Esophagus muscularis mucosa (tissue), 4 donors: ENCODE results near the gene MIPOL1. TPM values are rescaled to one million over a fixed set of nuclear protein-coding genes. Genes with fewer than 3 reads are reported as not detected.

Experiments
- DNase-seq: peaks from one replicate; pipeline ENCODE4 v3.0.0-alpha.2; 2017; ENCODE audit errors: extremely low spot score
- H3K27ac ChIP-seq, 4 donors: fragments of 200-600 bp; sonication (generic); replicated peaks in 1 of 4; 1 replicate in 3 of 4; 2 replicates in 1 of 4; pipeline ENCODE4 v1.5.1; 2016 to 2019; ENCODE audit warnings: mild to moderate bottlenecking in 1 of 4
- H3K27me3 ChIP-seq, 4 donors: fragments of 200-600 bp; sonication (generic); one replicate each; pipeline versions ENCODE4 v1.5.1 to v1.6.0; 2016 to 2019
- H3K36me3 ChIP-seq, 4 donors: fragments of 200-600 bp; sonication (generic); one replicate each; pipeline ENCODE4 v1.5.1; 2016 to 2019
- H3K4me1 ChIP-seq, 4 donors: fragments of 200-600 bp; sonication (generic); one replicate each; pipeline ENCODE4 v1.5.1; 2016 to 2019
- H3K4me3 ChIP-seq, 4 donors: fragments of 200-600 bp; sonication (generic); 1 replicate in 2 of 4; 2 replicates in 2 of 4; pipeline ENCODE4 v1.5.1; 2016 to 2019; ENCODE audit warnings: mild to moderate bottlenecking in 4 of 4, moderate library complexity in 1 of 4
- H3K9me3 ChIP-seq, 4 donors: fragments of 200-600 bp; sonication (generic); 1 replicate in 3 of 4; 2 replicates in 1 of 4; pipeline ENCODE4 v1.5.1; 2016 to 2019
- EP300 ChIP-seq: sonication (generic); formaldehyde crosslinking; IDR thresholded peaks from one replicate; pipeline ENCODE4 v1.6.1; 2017; ENCODE audit warnings: antibody characterized with exemption
- POLR2A ChIP-seq: fragments of 450-650 bp; IDR thresholded peaks from one replicate; pipeline ENCODE4 v1.6.1; 2017; ENCODE audit warnings: antibody characterized with exemption, moderate library complexity, mild to moderate bottlenecking, low read depth
- POLR2AphosphoS5 ChIP-seq, 2 donors: sonication (generic); formaldehyde crosslinking; IDR thresholded peaks; one replicate each; pipeline ENCODE4 v1.6.1; 2017; ENCODE audit warnings: antibody characterized with exemption in 2 of 2
- WGBS: methylation state at CpG from one replicate; pipeline ENCODE4 v1.1.5; 2018; 5-methylcytosine and 5-hydroxymethylcytosine counted together
- intact Hi-C: fragments of 100-400 bp; cut with DNase I; formaldehyde crosslinking; loops from one replicate; pipeline ENCODE4 v1.15.1; 2023
- total RNA-seq, 4 donors: library from RNA; depleted of rRNA; stranded (reverse); fragments of >200 nt; gene quantifications; one replicate each; pipeline versions ENCODE4 v1.1.0 to v1.2.1, GENCODE V29; 2016
- TF ChIP-seq, protein P1 (sequence below), 3 experiments: fragments of 200-600 bp in 2 of 3; fragments of 450-650 bp in 1 of 3; sonication (generic) in 2 of 3; IDR thresholded peaks; one replicate each; pipeline ENCODE4 v1.5.1; 2017 to 2019; ENCODE audit warnings: antibody characterized with exemption in 3 of 3, mild to moderate bottlenecking in 2 of 3, moderate library complexity in 1 of 3

Gene MIPOL1
- total RNA-seq, 4 donors from 2014 or later: 6.5 to 21.2 (median 10.4) TPM

GRCh38 chr14:37275963-37276362 lies 78.2 kb downstream of the MIPOL1 start:
- Histone ChIP-seq H3K27me3 (no peaks in the 10 kb centered on the region), H3K36me3 (no peaks in the 10 kb centered on the region), H3K4me3 (no peak overlapping the region), H3K27ac (no peak overlapping the region), H3K9me3 (no peaks in the 10 kb centered on the region), H3K4me1 (no peaks in the 10 kb centered on the region)
- TF ChIP-seq POLR2A (no peak), EP300 (no peak), POLR2AphosphoS5 (IDR thresholded peaks at IDR 0.05) (no peak)
- TF ChIP-seq, protein P1, sequence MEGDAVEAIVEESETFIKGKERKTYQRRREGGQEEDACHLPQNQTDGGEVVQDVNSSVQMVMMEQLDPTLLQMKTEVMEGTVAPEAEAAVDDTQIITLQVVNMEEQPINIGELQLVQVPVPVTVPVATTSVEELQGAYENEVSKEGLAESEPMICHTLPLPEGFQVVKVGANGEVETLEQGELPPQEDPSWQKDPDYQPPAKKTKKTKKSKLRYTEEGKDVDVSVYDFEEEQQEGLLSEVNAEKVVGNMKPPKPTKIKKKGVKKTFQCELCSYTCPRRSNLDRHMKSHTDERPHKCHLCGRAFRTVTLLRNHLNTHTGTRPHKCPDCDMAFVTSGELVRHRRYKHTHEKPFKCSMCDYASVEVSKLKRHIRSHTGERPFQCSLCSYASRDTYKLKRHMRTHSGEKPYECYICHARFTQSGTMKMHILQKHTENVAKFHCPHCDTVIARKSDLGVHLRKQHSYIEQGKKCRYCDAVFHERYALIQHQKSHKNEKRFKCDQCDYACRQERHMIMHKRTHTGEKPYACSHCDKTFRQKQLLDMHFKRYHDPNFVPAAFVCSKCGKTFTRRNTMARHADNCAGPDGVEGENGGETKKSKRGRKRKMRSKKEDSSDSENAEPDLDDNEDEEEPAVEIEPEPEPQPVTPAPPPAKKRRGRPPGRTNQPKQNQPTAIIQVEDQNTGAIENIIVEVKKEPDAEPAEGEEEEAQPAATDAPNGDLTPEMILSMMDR (IDR thresholded peaks at IDR 0.05): no peak
- DNase-seq: no peak
- intact Hi-C loops: no loop called here

GRCh38 chr14:37278636-37279538 lies 81.2 kb downstream of the MIPOL1 start:
- intact Hi-C loops: no loop called here
- TF ChIP-seq POLR2A: no peak
- Histone ChIP-seq H3K27ac (no peak overlapping the region), H3K36me3 (peaks cover 0 to 5% (median 0%) of the 10 kb centered on the region in 4 donors), H3K4me3 (no peak overlapping the region), H3K4me1 (no peaks in the 10 kb centered on the region), H3K27me3 (no peaks in the 10 kb centered on the region), H3K9me3 (no peaks in the 10 kb centered on the region)
- WGBS: 81% methylated on average over 5 of the region's 5 CpGs
- no peak for DNase-seq

- H3K36me3 ChIP-seq: peaks cover 0 to 5% (median 0%) of the 10 kb centered on the region in 4 donors
- no peaks in the 10 kb centered on the region for H3K27me3 ChIP-seq
- H3K27ac ChIP-seq: no peak overlapping the region
- WGBS: 88% methylated on average over 2 of the region's 2 CpGs
- no peaks in the 10 kb centered on the region for H3K9me3 ChIP-seq
- TF ChIP-seq POLR2AphosphoS5 (IDR thresholded peaks at IDR 0.05): no peak
- no peak for TF ChIP-seq EP300
- TF ChIP-seq POLR2A: no peak
- H3K4me3 ChIP-seq: no peak overlapping the region
- DNase-seq: no peak
- H3K4me1 ChIP-seq: no peaks in the 10 kb centered on the region
- intact Hi-C loops: no loop called here
Observed at GRCh38 chr14:37279818-37280217, 82.1 kb downstream of the MIPOL1 start.

DNA sequence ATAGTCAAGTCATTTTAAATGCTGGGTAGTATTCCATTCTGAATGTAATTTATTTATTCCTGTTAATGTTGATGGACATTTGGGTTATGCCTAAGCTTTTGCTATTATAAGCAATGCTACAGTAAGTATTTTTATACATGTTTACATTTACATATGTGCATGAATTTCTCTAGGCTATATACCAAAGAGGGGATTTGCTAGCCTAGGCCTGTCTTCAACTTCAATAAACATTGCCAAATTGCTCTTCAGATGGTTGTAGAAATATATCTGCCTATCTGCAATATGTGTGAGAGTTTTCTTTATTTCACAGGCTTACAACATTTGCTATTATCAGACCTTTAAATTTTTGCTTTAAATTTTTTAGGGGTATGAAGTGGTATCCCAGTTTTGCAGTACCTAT lies 87.0 kb downstream of the MIPOL1 start:
- intact Hi-C loops: no loop called here
- Histone ChIP-seq H3K27me3 (no peaks in the 10 kb centered on the region), H3K4me1 (no peaks in the 10 kb centered on the region), H3K9me3 (no peaks in the 10 kb centered on the region), H3K4me3 (no peak overlapping the region), H3K36me3 (peaks cover 8 to 41% (median 12%) of the 10 kb centered on the region in 4 donors), H3K27ac (no peak overlapping the region)
- TF ChIP-seq POLR2A (no peak), POLR2AphosphoS5 (IDR thresholded peaks at IDR 0.05) (no peak), EP300 (no peak)
- TF ChIP-seq, protein P1 (IDR thresholded peaks at IDR 0.05): no peak
- no peak for DNase-seq

DNA sequence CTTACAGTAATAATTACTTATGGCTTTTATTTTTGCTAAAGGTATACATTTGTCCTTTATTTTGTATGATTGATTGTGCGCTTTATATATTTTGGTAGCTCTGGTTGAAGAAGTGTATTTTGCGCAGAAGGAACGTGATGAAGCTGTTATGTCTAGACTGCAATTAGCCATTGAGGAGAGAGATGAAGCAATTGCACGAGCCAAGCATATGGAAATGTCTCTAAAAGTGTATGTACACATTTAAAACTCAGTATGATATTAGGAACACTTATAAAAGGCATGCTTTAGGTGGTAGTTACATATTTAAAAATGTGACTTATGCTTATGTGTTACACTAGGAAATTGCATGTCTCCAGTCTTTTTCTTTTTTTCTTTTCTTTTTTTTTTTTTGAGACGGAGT lies 87.5 kb downstream of the MIPOL1 start:
- no peak for DNase-seq
- Histone ChIP-seq H3K4me3 (no peak overlapping the region), H3K4me1 (no peaks in the 10 kb centered on the region), H3K36me3 (peaks cover 11 to 45% (median 15%) of the 10 kb centered on the region in 4 donors), H3K27ac (no peak overlapping the region), H3K27me3 (no peaks in the 10 kb centered on the region), H3K9me3 (no peaks in the 10 kb centered on the region)
- TF ChIP-seq, protein P1 (IDR thresholded peaks at IDR 0.05): no peak
- no peak for TF ChIP-seq POLR2A
- TF ChIP-seq EP300: no peak
- TF ChIP-seq POLR2AphosphoS5 (IDR thresholded peaks at IDR 0.05): no peak
- 92% methylated on average over 5 of the region's 5 CpGs for WGBS
- intact Hi-C loops: no loop called here
